ENCODE results near the gene MAP9. TPM values are rescaled to one million over a fixed set of nuclear protein-coding genes. Genes with fewer than 3 reads are reported as not detected.

MAP9 gene
- polyA plus RNA-seq, 3 donors, result 0.01 TPM; not detected in 2

- Histone ChIP-seq H3K9me3 (replicated peaks in 1 of 2; ENCODE audit: control insufficient read depth in 1 of 2, insufficient read depth in 1 of 2, low read length in 2 of 2) (no peaks in the 10 kb centered on the region), H3K79me2 (ENCODE audit: insufficient read depth, low read length) (no peaks in the 10 kb centered on the region), H3K4me1 (ENCODE audit: control insufficient read depth in 1 of 2, insufficient read depth in 2 of 2, low read length in 2 of 2) (no peaks in the 10 kb centered on the region), H3K4me2 (replicated peaks; ENCODE audit: extremely low read depth, low read length, poor library complexity, severe bottlenecking) (no peak overlapping the region), H3K36me3 (replicated peaks in 1 of 2; ENCODE audit: control insufficient read depth in 1 of 2, insufficient read depth in 2 of 2, low read length in 2 of 2) (no peaks in the 10 kb centered on the region), H3K9ac (ENCODE audit: insufficient read depth, low read length, poor library complexity, severe bottlenecking) (no peak overlapping the region), H4K20me1 (ENCODE audit: insufficient read depth, low read length) (no peaks in the 10 kb centered on the region), H3K4me3 (replicated peaks in 1 of 3; ENCODE audit: low read depth in 2 of 3, low read length in 3 of 3) (no peak overlapping the region), H3K27me3 (ENCODE audit: control insufficient read depth in 2 of 2, insufficient read depth in 2 of 2, low read length in 2 of 2) (no peaks in the 10 kb centered on the region), H2AFZ (ENCODE audit: insufficient read depth, low read depth, low read length, poor library complexity, severe bottlenecking) (no peak overlapping the region), H3K27ac (ENCODE audit: low read depth in 1 of 2, low read length in 2 of 2) (no peak overlapping the region)
- H3K4me3 Mint-ChIP-seq, result no peak overlapping the region
- H3K9me3 Mint-ChIP-seq, result peaks cover 0 to 2% (median 0%) of the 10 kb centered on the region in 7 donors
- TF ChIP-seq, protein P1, sequence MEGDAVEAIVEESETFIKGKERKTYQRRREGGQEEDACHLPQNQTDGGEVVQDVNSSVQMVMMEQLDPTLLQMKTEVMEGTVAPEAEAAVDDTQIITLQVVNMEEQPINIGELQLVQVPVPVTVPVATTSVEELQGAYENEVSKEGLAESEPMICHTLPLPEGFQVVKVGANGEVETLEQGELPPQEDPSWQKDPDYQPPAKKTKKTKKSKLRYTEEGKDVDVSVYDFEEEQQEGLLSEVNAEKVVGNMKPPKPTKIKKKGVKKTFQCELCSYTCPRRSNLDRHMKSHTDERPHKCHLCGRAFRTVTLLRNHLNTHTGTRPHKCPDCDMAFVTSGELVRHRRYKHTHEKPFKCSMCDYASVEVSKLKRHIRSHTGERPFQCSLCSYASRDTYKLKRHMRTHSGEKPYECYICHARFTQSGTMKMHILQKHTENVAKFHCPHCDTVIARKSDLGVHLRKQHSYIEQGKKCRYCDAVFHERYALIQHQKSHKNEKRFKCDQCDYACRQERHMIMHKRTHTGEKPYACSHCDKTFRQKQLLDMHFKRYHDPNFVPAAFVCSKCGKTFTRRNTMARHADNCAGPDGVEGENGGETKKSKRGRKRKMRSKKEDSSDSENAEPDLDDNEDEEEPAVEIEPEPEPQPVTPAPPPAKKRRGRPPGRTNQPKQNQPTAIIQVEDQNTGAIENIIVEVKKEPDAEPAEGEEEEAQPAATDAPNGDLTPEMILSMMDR (IDR thresholded peaks at IDR 0.05), result no peak
- no peaks in the 10 kb centered on the region for H3K4me1 Mint-ChIP-seq
- H3K36me3 Mint-ChIP-seq, result no peaks in the 10 kb centered on the region
- no CpG with 5 or more reads among the region's 1 CpG for WGBS (ENCODE audit: insufficient coverage)
- peaks cover 0 to 1% (median 0%) of the 10 kb centered on the region in 3 donors for H3K27me3 Mint-ChIP-seq (ENCODE audit: low read depth in 3 of 3)
- H3K27ac Mint-ChIP-seq, result no peak overlapping the region
- no peak for DNase-seq
- intact Hi-C loops (cut with micrococcal nuclease), result no loop called here
Observed at GRCh38 chr4:155407480-155407879, 30.7 kb upstream of the MAP9 start.

DNA sequence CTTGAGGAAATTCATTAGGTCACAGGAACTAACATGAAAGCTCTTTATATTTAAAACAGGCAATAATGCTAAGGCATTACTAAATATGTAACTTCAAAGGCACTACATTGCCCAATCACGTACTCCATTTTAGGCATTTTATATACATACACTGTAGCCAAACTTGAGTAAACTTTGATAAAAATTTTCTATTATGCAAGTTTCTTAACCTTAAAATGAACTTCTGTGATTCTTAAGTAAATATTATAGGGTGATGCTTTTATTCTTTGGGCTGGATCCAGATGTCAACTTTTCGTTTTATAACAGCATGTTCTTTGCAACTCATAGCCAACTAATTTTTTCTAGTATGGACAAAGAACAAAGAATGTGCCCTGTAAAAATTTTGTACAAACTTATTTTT, 28.3 kb upstream of the MAP9 start:
- no peak overlapping the region for H3K4me3 ChIP-seq (replicated peaks in 1 of 3; ENCODE audit: low read depth in 2 of 3, low read length in 3 of 3)
- no peaks in the 10 kb centered on the region for H4K20me1 ChIP-seq (ENCODE audit: insufficient read depth, low read length)
- Mint-ChIP-seq H3K4me3 (no peak overlapping the region), H3K27me3 (ENCODE audit: low read depth in 3 of 3) (peaks cover 0 to 1% (median 0%) of the 10 kb centered on the region in 3 donors), H3K27ac (no peak overlapping the region), H3K9me3 (no peaks in the 10 kb centered on the region), H3K36me3 (no peaks in the 10 kb centered on the region), H3K4me1 (no peaks in the 10 kb centered on the region)
- no peak overlapping the region for H3K27ac ChIP-seq (ENCODE audit: low read depth in 1 of 2, low read length in 2 of 2)
- H3K4me2 ChIP-seq (replicated peaks; ENCODE audit: extremely low read depth, low read length, poor library complexity, severe bottlenecking), result no peak overlapping the region
- no peaks in the 10 kb centered on the region for H3K79me2 ChIP-seq (ENCODE audit: insufficient read depth, low read length)
- DNase-seq, result no peak
- intact Hi-C loops (cut with micrococcal nuclease), result no loop called here
- H3K27me3 ChIP-seq (ENCODE audit: control insufficient read depth in 2 of 2, insufficient read depth in 2 of 2, low read length in 2 of 2), result no peaks in the 10 kb centered on the region
- no peak overlapping the region for H2AFZ ChIP-seq (ENCODE audit: insufficient read depth, low read depth, low read length, poor library complexity, severe bottlenecking)
- WGBS (ENCODE audit: insufficient coverage), result no CpG with 5 or more reads among the region's 2 CpGs
- H3K9ac ChIP-seq (ENCODE audit: insufficient read depth, low read length, poor library complexity, severe bottlenecking), result no peak overlapping the region
- TF ChIP-seq, protein P1 (IDR thresholded peaks at IDR 0.05), result no peak
- no peaks in the 10 kb centered on the region for H3K4me1 ChIP-seq (ENCODE audit: control insufficient read depth in 1 of 2, insufficient read depth in 2 of 2, low read length in 2 of 2)
- H3K36me3 ChIP-seq (replicated peaks in 1 of 2; ENCODE audit: control insufficient read depth in 1 of 2, insufficient read depth in 2 of 2, low read length in 2 of 2), result no peaks in the 10 kb centered on the region
- H3K9me3 ChIP-seq (replicated peaks in 1 of 2; ENCODE audit: control insufficient read depth in 1 of 2, insufficient read depth in 1 of 2, low read length in 2 of 2), result no peaks in the 10 kb centered on the region

All from CD14-positive monocyte (primary cell).